Astrocyte of the spinal cord (primary cell): ENCODE measurements around the gene GNAI2.
"Not testable (repeated sequence)": the region's sequence is repeated elsewhere in the genome, so short reads cannot be mapped to it uniquely, and the experiment has no call there.

ENCODE experiments used
- DNase-seq: peaks from one replicate; pipeline ENCODE4 v3.0.0; 2011; ENCODE audit warnings: low read depth, low spot score
- H3K4me3 ChIP-seq: 2 replicates; pipeline ENCODE4 v1.5.1; 2011; ENCODE audit warnings: low read depth, mild to moderate bottlenecking, low read length, moderate library complexity
- CTCF ChIP-seq: IDR thresholded peaks from 2 replicates; pipeline ENCODE4 v1.5.1; 2012; ENCODE audit warnings: low read depth, mild to moderate bottlenecking, low read length, inconsistent platforms
- in situ Hi-C: cut with HindIII; loops from 2 replicates; pipeline ENCODE4 v1.10.0; 2017; ENCODE audit warnings: low sequenced_read_pairs

GNAI2 gene

DNA sequence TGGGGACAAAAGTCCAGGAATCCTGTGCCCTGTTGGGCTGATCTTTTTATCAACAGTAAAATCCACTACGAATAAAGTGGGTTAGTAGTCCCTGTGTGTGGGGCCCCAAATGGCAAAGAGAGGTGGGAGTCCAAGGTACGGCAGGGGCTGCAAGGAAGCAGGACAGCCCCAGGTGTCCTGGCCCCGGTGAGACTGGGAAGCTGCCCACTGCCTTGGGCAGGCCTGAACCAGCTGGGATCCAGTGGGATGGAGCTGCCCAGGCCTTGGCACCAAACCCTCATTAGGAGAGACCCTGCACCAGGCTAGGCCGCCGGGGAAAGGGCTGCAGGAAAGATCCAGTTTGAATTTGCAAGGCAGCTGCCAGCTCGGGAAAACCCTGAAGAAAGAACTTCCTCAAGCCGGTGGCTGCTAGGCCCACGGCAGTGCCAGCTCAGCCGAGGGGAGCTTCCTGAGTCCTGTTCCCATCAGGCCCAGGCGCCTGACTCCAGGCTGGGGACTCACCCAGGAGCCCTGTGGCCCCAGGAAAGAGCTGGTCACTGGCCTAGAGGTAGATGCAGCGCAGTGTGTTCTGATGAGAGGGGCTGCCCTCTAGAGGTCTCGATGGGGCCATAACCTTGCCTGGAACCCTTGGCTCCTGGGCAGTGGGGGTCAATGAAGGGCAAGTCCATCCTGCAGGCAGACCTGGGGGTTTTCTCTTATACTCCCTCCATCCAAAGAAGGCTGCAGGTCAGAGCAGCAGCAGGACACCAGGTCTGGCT is 14.4 kb upstream of the GNAI2 start:
- DNase-seq = no peak
- in situ Hi-C loops = no loop called here
- TF ChIP-seq CTCF = no peak
- H3K4me3 ChIP-seq = no peak overlapping the region

DNA sequence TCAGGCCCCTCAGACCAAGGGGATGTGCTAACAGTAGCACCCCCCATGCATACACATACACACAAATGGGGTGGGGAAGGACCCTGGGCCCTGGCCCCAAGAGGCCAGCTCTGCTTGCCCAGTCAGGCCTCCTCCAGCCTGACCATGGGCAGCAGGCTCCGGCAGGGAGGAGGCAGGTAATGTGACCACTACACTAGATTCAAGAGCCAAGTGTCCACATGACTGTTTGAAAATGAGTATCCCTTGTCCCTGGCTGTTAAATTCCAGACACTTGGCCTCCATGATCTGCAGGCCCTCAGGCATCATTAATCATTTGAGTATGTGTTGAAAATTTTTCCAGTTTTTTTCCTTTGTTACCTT is 13.9 kb upstream of the GNAI2 start:
- no peak for TF ChIP-seq CTCF
- DNase-seq = no peak
- in situ Hi-C loops = no loop called here
- no peak overlapping the region for H3K4me3 ChIP-seq

DNA sequence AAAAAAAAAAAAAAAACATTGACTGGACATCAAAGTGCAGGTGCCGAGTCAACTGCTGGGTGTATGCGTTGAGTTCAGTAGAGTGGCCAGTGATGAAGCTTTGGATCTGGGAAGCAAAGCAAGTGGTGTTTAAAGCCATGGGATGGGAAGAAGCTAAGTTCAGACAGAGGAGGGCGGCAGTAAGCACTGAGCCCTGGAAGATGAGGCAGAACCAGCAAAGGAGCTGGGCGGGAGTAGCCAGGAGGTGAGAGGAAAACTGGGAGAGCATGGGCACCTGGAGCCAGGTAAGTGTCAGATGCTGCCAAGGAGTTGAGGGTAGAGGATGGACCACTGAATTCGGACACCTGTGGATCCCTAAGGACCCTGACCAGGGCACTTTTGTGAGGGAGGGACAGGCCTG is 11.4 kb upstream of the GNAI2 start:
- in situ Hi-C loops = no loop called here
- TF ChIP-seq CTCF = no peak
- DNase-seq = no peak

GRCh38 chr3:50226888-50227389 is 9.1 kb upstream of the GNAI2 start:
- peak overlapping the region; percentile 49 for H3K4me3 ChIP-seq
- DNase-seq = peak; percentile 50
- in situ Hi-C loops = no loop called here
- no peak for TF ChIP-seq CTCF

More for the DNA sequence above, 11.4 kb upstream of the GNAI2 start:
- no peak overlapping the region for H3K4me3 ChIP-seq

- in situ Hi-C loops = no loop called here
- TF ChIP-seq CTCF = peak; percentile 61
- DNase-seq = peak; percentile 89
- peak overlapping the region; percentile 74 for H3K4me3 ChIP-seq
These were observed 8.4 kb upstream of the GNAI2 start for GRCh38 chr3:50227390-50228183.

DNA sequence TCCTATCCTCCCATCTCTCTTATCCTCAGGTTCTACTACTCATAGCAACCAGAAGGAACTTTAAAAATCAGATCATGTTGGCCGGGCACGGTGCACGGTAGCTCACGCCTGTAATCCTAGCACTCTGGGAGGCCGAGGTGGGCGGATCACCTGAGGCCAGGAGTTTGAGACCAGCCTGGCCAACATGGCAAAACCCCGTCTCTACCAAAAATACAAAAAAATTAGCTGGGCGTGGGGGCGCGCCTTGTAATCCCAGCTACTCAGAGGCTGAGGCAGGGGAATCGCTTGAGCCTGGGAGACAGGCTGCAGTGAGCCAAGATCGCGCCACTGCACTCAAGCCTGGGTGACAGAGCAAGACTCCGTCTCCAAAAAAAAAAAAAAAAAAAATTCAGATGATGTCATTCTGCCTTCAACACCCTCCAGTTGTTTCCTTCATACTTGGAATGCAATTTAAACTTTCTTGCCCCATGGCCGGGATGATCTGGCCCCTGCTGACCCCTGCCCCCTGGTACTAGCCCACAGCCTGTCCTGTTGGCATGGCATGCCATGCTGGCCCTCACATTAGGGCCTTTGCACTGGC is 7.7 kb upstream of the GNAI2 start:
- DNase-seq, in situ Hi-C loops: not testable (repeated sequence)
- peak overlapping the region; percentile 74 for H3K4me3 ChIP-seq
